ENCODE results near the gene PPFIA4.

- TF ChIP-seq CTCF (optimal IDR thresholded peaks at IDR 0.05 in 1 of 3, IDR thresholded peaks at IDR 0.05 in 1 of 3, conservative IDR thresholded peaks at IDR 0.05 in 1 of 3; ENCODE audit: extremely low read depth in 1 of 3, insufficient read depth in 2 of 3, low read length in 3 of 3) (no peak), EZH2 (IDR thresholded peaks at IDR 0.05; ENCODE audit: low read length) (no peak)
These were observed 52.2 kb downstream of the PPFIA4 start for GRCh38 chr1:203078478-203078877.
